OCI-LY7 (cell line): ENCODE results near the gene LPP. TPM values are rescaled to one million over a fixed set of nuclear protein-coding genes. Genes with fewer than 3 reads are reported as not detected.
"Not testable (repeated sequence)": the region's sequence is repeated elsewhere in the genome, so short reads cannot be mapped to it uniquely, and the experiment has no call there.

ENCODE experiments used
- BruUV-seq: library from RNA; stranded (reverse); fragments of 400-500 nt; replicated peaks from 2 replicates; lab custom pipeline; 2021; lab: Mats Ljungman, UMichigan
- CTCF ChIA-PET: fragments of 300-600 bp; sonication (Branson Sonifier 250); formaldehyde crosslinking; loops from one replicate; lab custom pipeline; 2022; ENCODE audit warnings: antibody characterized with exemption; ENCODE audit not compliant: unreplicated experiment; lab: Charles Lee
- POLR2A ChIA-PET: fragments of 300-600 bp; sonication (Branson Sonifier 250); formaldehyde crosslinking; loops from one replicate; lab custom pipeline; 2022; ENCODE audit warnings: antibody characterized with exemption; lab: Charles Lee
- DNase-seq: peaks from one replicate; pipeline ENCODE4 v3.0.0-alpha.2; 2015; ENCODE audit warnings: low spot score
- H2AFZ ChIP-seq: fragments of 200-600 bp; sonication (generic), shearing (Covaris generic); 2 replicates; pipeline ENCODE4 v1.6.1; 2014; ENCODE audit warnings: mild to moderate bottlenecking, antibody characterized with exemption, low read length, moderate library complexity
- H3K27ac ChIP-seq: fragments of 200-600 bp; sonication (generic); 2 replicates; pipeline ENCODE4 v1.5.1; 2014; ENCODE audit warnings: mixed run types, low read depth, mild to moderate bottlenecking, moderate library complexity, low read length, inconsistent platforms; ENCODE audit not compliant: poor library complexity, severe bottlenecking
- H3K36me3 ChIP-seq: fragments of 200-600 bp; sonication (generic); 2 replicates; pipeline ENCODE4 v1.6.1; 2014; ENCODE audit warnings: mild to moderate bottlenecking, antibody characterized with exemption, low read length, moderate library complexity, mixed read lengths; ENCODE audit not compliant: insufficient read depth
- H3K4me1 ChIP-seq: fragments of 200-600 bp; sonication (generic); 2 replicates; pipeline ENCODE4 v1.5.1; 2014; ENCODE audit warnings: mild to moderate bottlenecking, low read length; ENCODE audit not compliant: insufficient read depth, poor library complexity, severe bottlenecking
- H3K4me2 ChIP-seq: fragments of 200-600 bp; sonication (generic); 2 replicates; pipeline ENCODE4 v1.6.1; 2014; ENCODE audit warnings: mild to moderate bottlenecking, low read length
- H3K4me3 ChIP-seq: fragments of 200-600 bp; sonication (generic); 2 replicates; pipeline ENCODE4 v1.5.1; 2014; ENCODE audit warnings: mild to moderate bottlenecking, low read depth, low read length; ENCODE audit not compliant: poor library complexity, severe bottlenecking
- H3K79me2 ChIP-seq: fragments of 200-600 bp; sonication (generic); 2 replicates; pipeline ENCODE4 v1.6.1; 2016; ENCODE audit warnings: low read depth, mild to moderate bottlenecking, low read length, moderate library complexity, mixed read lengths; ENCODE audit not compliant: insufficient read depth
- H3K9me2 ChIP-seq: fragments of 200-600 bp; sonication (generic); 2 replicates; pipeline ENCODE4 v1.6.1; 2016; ENCODE audit warnings: mild to moderate bottlenecking, low read length, mixed read lengths; ENCODE audit not compliant: insufficient read depth
- H3K9me3 ChIP-seq: fragments of 200-600 bp; sonication (generic); 2 replicates; pipeline ENCODE4 v1.6.1; 2014; ENCODE audit warnings: mild to moderate bottlenecking, mixed run types, low read length, mixed read lengths
- H4K20me1 ChIP-seq: fragments of 200-600 bp; sonication (generic); 2 replicates; pipeline ENCODE4 v1.6.1; 2014; ENCODE audit warnings: mild to moderate bottlenecking, antibody characterized with exemption, low read length, moderate library complexity, mixed read lengths; ENCODE audit not compliant: insufficient read depth
- EZH2phosphoT487 ChIP-seq: fragments of 200-600 bp; sonication (generic); IDR thresholded peaks from 2 replicates; pipeline ENCODE4 v1.6.1; 2018; ENCODE audit warnings: low read depth, borderline replicate concordance, mild to moderate bottlenecking, mixed run types, antibody characterized with exemption, low read length, moderate library complexity, mixed read lengths
- intact Hi-C: fragments of 100-400 bp; cut with micrococcal nuclease; formaldehyde crosslinking; loops from one replicate; pipeline ENCODE4 v1.10.0; 2022; ENCODE audit not compliant: unreplicated experiment
- total RNA-seq, 2 experiments: library from RNA; depleted of rRNA in 1 of 2; stranded (reverse); fragments of >200 nt in 1 of 2; shearing (Covaris generic) in 1 of 2; gene quantifications; 2 replicates each; pipeline ENCODE4 v1.2.3, GENCODE V29; 2014 to 2022
- TF ChIP-seq, protein P1 (sequence below): fragments of 200-600 bp; sonication (generic); conservative IDR thresholded peaks from 2 replicates; pipeline ENCODE4 v1.5.1; 2014; ENCODE audit warnings: mild to moderate bottlenecking, antibody characterized with exemption, low read length, moderate library complexity, mixed read lengths

The LPP gene
- total RNA-seq, 2 experiments from 2014 or later = 10.9 to 119 TPM

DNA sequence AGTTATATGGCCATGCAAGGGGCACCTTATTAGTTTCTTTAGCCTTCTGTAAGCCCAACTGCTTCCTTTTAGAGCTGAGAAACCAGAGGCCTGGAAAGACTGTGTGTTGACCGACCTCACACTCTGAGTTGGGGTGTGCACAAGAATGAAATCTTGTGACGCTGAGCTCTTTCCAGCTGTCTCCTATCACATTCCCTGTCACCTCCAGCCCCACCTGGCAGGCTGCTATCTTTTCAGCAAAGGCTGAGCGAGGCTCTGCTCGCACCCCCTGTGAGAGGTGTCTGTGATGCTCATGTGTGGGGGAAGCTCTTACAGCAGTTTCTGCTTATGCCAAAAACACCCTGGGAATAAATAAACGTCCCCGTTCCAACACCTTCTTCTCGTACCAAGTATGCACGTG is 27.0 kb upstream of the LPP start:
- no peak overlapping the region for H3K4me2 ChIP-seq
- no peaks in the 10 kb centered on the region for H3K9me2 ChIP-seq
- no peaks in the 10 kb centered on the region for H3K9me3 ChIP-seq
- intact Hi-C loops = no loop called here
- no peaks in the 10 kb centered on the region for H4K20me1 ChIP-seq
- no peak overlapping the region for H3K27ac ChIP-seq
- H2AFZ ChIP-seq = no peak overlapping the region
- no peaks in the 10 kb centered on the region for H3K36me3 ChIP-seq
- DNase-seq = no peak
- CTCF ChIA-PET = no interaction called here
- peaks cover 34% of the 10 kb centered on the region for H3K4me1 ChIP-seq
- no TSS peak for BruUV-seq
- no peaks in the 10 kb centered on the region for H3K79me2 ChIP-seq
- TF ChIP-seq EZH2phosphoT487 = no peak
- TF ChIP-seq, protein P1, sequence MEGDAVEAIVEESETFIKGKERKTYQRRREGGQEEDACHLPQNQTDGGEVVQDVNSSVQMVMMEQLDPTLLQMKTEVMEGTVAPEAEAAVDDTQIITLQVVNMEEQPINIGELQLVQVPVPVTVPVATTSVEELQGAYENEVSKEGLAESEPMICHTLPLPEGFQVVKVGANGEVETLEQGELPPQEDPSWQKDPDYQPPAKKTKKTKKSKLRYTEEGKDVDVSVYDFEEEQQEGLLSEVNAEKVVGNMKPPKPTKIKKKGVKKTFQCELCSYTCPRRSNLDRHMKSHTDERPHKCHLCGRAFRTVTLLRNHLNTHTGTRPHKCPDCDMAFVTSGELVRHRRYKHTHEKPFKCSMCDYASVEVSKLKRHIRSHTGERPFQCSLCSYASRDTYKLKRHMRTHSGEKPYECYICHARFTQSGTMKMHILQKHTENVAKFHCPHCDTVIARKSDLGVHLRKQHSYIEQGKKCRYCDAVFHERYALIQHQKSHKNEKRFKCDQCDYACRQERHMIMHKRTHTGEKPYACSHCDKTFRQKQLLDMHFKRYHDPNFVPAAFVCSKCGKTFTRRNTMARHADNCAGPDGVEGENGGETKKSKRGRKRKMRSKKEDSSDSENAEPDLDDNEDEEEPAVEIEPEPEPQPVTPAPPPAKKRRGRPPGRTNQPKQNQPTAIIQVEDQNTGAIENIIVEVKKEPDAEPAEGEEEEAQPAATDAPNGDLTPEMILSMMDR = no peak
- POLR2A ChIA-PET = interaction anchor here (0.7 to 1.9 kb wide), 5 partner anchors 10 to 332 kb away, joined by 3 to 10 read pairs (median 3); no protein-coding TSS in a partner anchor
- no peak overlapping the region for H3K4me3 ChIP-seq

DNA sequence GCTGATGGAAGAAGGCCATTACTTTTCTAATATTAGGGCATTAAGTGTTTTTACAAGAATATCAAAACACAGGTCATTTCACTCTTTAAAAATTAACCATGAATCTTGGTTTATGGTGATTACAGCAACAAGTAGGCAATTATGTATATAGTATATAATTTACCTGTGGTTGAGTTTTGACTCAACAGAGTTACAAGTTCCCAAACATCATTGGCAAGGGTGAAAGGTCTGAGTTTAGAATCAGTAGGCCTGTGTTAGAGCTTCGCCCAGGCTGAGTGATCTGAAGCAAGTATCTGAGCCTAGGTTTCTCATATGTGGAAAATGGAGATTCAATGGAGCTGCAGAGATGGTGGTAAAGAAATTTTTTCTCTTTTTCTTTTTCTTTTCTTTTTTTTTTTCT is 25.1 kb upstream of the LPP start:
- H4K20me1 ChIP-seq = no peaks in the 10 kb centered on the region
- H3K36me3 ChIP-seq = no peaks in the 10 kb centered on the region
- TF ChIP-seq EZH2phosphoT487 = no peak
- TF ChIP-seq, protein P1 = no peak
- H3K9me2 ChIP-seq = no peaks in the 10 kb centered on the region
- peak overlapping the region; percentile 21; the same call in 1 of the 2 replicates for H2AFZ ChIP-seq
- no TSS peak for BruUV-seq
- intact Hi-C loops = no loop called here
- no peaks in the 10 kb centered on the region for H3K79me2 ChIP-seq
- no peak overlapping the region for H3K4me3 ChIP-seq
- H3K9me3 ChIP-seq = no peaks in the 10 kb centered on the region
- H3K27ac ChIP-seq = no peak overlapping the region
- peaks cover 14% of the 10 kb centered on the region for H3K4me1 ChIP-seq
- H3K4me2 ChIP-seq = no peak overlapping the region
- POLR2A ChIA-PET = interaction anchor here (1.0 to 2.2 kb wide), 8 partner anchors 9 to 134 kb away, joined by 3 to 10 read pairs (median 4); no protein-coding TSS in a partner anchor
- CTCF ChIA-PET = no interaction called here
- DNase-seq = no peak

DNA sequence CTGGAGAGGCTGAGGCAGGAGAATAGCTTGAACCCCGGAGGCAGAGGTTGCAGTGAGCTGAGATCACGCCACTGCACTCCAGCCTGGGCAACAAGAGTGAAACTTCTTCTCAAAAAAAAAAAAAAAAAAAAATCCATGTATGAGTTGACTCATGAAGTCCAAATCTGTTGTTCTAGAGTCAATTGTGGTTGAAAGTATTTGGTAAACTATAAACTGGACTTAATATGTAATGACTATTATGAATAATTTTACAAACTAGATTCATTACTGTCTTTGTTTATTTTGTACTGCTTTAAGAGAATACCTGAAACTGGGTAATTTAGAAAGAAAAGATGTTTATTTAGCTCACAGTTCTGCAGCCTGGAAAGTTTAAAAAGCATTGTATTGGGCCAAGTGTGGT is 22.9 kb upstream of the LPP start:
- DNase-seq, H3K4me3 ChIP-seq, H3K36me3 ChIP-seq, H4K20me1 ChIP-seq, H3K27ac ChIP-seq, H2AFZ ChIP-seq, H3K4me2 ChIP-seq, H3K4me1 ChIP-seq, H3K9me2 ChIP-seq, H3K79me2 ChIP-seq, BruUV-seq, CTCF ChIA-PET, intact Hi-C loops, H3K9me3 ChIP-seq: not testable (repeated sequence)
- POLR2A ChIA-PET = interaction anchor here (0.7 to 1.5 kb wide), 4 partner anchors 8 to 151 kb away, joined by 3 to 8 read pairs (median 3); no protein-coding TSS in a partner anchor
